GM10248 (cell line): ENCODE measurements around the gene ZNF816.

Experiments
- CTCF ChIA-PET: fragments of 300-600 bp; sonication (Branson Sonifier 250); formaldehyde crosslinking; extraction: SDS; loops from one replicate; lab custom pipeline; 2021; ENCODE audit warnings: antibody characterized with exemption; lab: Yijun Ruan, JAX
- POLR2A ChIA-PET: fragments of 350-650 bp; sonication (Branson Sonifier 250); formaldehyde crosslinking; extraction: SDS; loops from one replicate; lab custom pipeline; 2020; ENCODE audit warnings: antibody characterized with exemption; lab: Yijun Ruan, JAX
- DNase-seq: peaks from one replicate; pipeline ENCODE4 v3.0.0; 2012; ENCODE audit errors: extremely low spot score
- CTCF ChIP-seq: IDR thresholded peaks from 2 replicates; pipeline ENCODE4 v1.5.1; 2012; ENCODE audit warnings: mild to moderate bottlenecking, low read depth; ENCODE audit errors: extremely low read depth, missing control alignments, control extremely low read depth

Gene ZNF816

GRCh38 chr19:52962394-52963246 lies at the start of gene ZNF816:
ZNF816 (minus strand) TSS chr19:52962881; CDS start chr19:52956089, 6,792 bp downstream.
- CTCF ChIA-PET = interaction anchor here (2.0 to 3.2 kb wide), 2 partner anchors 12 to 16 kb away, joined by 4 to 11 read pairs; no protein-coding TSS in a partner anchor
- POLR2A ChIA-PET = interaction anchor here (0.7 kb wide), 1 partner anchor 13 kb away, joined by 3 read pairs; no protein-coding TSS in a partner anchor
- DNase-seq = peak; percentile 99
- no peak for TF ChIP-seq CTCF

DNA sequence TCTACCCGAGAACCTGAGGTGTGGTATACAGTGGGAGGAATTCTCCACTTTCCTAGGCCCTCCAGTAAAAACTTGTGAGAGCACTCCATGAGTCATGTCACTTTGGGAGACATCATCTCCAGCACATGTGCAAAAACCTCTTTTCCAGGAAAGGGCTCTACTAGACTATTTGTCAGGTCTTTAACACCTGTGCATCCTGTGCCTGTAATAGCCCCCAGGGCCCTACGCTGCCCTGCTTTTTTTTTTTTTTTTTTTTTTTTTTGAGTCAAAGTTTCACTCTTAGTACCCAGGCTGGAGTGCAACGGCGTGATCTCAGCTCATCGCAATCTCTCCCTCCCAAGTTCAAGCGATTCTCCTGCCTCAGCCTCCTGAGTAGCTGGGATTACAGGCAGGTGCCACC lies 49.3 kb upstream of the ZNF816 start:
- no peak for DNase-seq
- TF ChIP-seq CTCF = no peak
- POLR2A ChIA-PET = interaction anchor here (0.7 kb wide), 1 partner anchor 94 kb away, joined by 4 read pairs; no protein-coding TSS in a partner anchor
- CTCF ChIA-PET = interaction anchor here (1.7 kb wide), 1 partner anchor 18 kb away, joined by 4 read pairs; no protein-coding TSS in a partner anchor

GRCh38 chr19:53010494-53010893 lies 47.8 kb upstream of the ZNF816 start:
- TF ChIP-seq CTCF = no peak
- ChIA-PET CTCF (no interaction called here), POLR2A (no interaction called here)

GRCh38 chr19:53008061-53008778 lies 45.5 kb upstream of the ZNF816 start:
- CTCF ChIA-PET = no interaction called here
- no peak for DNase-seq

More at GRCh38 chr19:53010494-53010893, 47.8 kb upstream of the ZNF816 start:
- DNase-seq = no peak

DNA sequence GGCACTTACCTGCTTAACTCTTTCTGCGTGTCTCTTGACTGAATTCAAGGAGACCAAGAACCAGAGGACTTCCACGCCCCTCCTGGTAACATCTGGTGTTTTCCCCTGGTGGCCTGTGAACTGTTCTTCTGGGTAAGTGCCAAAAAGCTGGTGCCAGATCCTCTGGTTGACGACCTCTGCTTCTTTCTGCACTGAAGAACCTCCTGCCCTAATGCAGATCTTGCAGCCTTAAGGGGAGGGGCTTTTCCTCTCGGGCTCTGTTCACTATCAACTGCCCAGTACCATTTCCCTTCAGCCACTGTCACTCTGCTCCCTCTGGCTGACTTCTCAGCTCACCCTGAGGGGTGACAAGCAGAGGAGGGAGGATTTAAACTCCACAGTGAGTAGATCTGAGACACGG lies 44.9 kb upstream of the ZNF816 start:
- CTCF ChIA-PET = no interaction called here
- no peak for DNase-seq
- POLR2A ChIA-PET = no interaction called here
- no peak for TF ChIP-seq CTCF

More at GRCh38 chr19:53008061-53008778, 45.5 kb upstream of the ZNF816 start:
- POLR2A ChIA-PET = no interaction called here
- TF ChIP-seq CTCF = no peak

DNA sequence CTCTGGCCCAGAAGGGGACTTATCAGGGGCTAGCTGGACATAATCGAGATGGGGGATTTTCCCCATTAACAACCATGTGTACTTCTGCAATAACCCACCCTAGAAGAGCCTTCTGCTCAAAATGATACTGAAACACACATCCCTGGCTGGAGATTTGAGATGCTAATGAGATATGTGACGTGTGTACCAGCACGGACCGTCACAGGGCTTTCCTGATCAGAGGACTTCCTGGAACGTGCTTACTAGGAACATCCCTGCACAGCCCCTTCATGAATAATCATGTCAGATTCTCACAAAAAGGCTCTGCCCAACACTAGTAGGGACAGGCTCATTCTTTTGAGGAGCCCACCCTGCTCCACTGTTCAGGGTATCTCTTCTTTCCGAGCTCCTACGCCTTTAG lies 44.5 kb upstream of the ZNF816 start:
- ChIA-PET CTCF (no interaction called here), POLR2A (no interaction called here)
- TF ChIP-seq CTCF = no peak
- no peak for DNase-seq
